Ovary (tissue), 3 donors: Measurements from ENCODE around the gene EXD3.

Experiments used
- POLR2A ChIP-seq: fragments of 450-650 bp; IDR thresholded peaks from one replicate; pipeline ENCODE4 v1.6.1; 2017; ENCODE audit warnings: antibody characterized with exemption, mild to moderate bottlenecking, moderate library complexity
- TF ChIP-seq, protein P1 (sequence below), 3 donors: fragments of 450-650 bp in 2 of 3; fragments of 200-600 bp in 1 of 3; IDR thresholded peaks; one replicate each; pipeline versions ENCODE4 v1.5.1 to v1.8.0; 2016 to 2022; ENCODE audit warnings: antibody characterized with exemption in 3 of 3, mild to moderate bottlenecking in 1 of 3
- donor health status: DM: no; HTN: no; CAD: no.

DNA sequence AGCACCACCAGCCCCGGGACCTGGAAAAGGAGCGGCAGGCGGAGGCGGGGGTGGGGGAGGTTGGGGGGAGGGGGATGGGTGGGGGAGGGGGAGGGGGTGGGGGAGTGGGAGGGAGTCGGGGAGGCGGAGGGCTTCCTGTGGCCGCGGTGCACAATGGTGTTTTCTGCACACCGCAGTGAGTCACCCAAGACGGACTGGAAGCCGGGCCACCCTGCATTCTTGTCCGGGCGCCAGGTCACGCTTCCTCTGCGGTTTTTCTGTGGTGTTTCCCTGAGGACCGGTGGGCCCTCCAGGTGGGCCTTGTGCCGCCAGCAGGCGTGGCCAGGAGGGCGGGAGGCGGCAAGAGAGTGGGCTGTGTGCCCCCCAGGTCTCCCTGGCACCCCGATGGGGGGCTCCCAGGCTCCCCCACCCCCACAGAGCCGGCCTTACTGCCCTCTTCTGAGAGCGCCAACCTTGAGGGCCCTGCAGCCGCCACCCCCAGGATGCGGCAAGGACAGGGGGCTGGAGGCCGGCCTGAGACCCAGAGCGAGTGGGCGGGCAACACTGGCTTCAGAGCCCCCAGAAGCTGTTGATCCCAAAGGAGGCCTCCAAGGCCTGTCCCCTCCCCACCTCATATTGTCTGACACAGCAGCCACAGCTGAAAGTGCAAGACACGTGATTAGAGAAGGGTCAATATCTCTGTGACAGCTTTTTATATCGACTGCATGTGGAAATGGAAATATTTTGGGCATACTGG lies 11.1 kb downstream of the EXD3 start:
- TF ChIP-seq, protein P1, sequence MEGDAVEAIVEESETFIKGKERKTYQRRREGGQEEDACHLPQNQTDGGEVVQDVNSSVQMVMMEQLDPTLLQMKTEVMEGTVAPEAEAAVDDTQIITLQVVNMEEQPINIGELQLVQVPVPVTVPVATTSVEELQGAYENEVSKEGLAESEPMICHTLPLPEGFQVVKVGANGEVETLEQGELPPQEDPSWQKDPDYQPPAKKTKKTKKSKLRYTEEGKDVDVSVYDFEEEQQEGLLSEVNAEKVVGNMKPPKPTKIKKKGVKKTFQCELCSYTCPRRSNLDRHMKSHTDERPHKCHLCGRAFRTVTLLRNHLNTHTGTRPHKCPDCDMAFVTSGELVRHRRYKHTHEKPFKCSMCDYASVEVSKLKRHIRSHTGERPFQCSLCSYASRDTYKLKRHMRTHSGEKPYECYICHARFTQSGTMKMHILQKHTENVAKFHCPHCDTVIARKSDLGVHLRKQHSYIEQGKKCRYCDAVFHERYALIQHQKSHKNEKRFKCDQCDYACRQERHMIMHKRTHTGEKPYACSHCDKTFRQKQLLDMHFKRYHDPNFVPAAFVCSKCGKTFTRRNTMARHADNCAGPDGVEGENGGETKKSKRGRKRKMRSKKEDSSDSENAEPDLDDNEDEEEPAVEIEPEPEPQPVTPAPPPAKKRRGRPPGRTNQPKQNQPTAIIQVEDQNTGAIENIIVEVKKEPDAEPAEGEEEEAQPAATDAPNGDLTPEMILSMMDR (IDR thresholded peaks at IDR 0.05): no peak
- TF ChIP-seq POLR2A: no peak
